HCEC 1CT (cell line): Measurements from ENCODE around the gene C22orf42.
"Not testable (repeated sequence)": the region's sequence is repeated elsewhere in the genome, so short reads cannot be mapped to it uniquely, and the experiment has no call there.

Experiments used
- DNase-seq: peaks from one replicate; pipeline ENCODE4 v3.0.0-alpha.2; 2017

The C22orf42 gene, protein sequence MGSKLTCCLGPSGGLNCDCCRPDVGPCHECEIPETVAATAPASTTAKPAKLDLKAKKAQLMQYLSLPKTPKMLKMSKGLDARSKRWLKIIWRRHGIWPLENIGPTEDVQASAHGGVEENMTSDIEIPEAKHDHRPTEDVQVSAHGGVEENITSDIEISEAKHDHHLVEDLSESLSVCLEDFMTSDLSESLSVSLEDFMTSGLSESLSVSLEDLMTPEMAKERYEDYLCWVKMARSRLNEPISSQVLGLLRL

DNA sequence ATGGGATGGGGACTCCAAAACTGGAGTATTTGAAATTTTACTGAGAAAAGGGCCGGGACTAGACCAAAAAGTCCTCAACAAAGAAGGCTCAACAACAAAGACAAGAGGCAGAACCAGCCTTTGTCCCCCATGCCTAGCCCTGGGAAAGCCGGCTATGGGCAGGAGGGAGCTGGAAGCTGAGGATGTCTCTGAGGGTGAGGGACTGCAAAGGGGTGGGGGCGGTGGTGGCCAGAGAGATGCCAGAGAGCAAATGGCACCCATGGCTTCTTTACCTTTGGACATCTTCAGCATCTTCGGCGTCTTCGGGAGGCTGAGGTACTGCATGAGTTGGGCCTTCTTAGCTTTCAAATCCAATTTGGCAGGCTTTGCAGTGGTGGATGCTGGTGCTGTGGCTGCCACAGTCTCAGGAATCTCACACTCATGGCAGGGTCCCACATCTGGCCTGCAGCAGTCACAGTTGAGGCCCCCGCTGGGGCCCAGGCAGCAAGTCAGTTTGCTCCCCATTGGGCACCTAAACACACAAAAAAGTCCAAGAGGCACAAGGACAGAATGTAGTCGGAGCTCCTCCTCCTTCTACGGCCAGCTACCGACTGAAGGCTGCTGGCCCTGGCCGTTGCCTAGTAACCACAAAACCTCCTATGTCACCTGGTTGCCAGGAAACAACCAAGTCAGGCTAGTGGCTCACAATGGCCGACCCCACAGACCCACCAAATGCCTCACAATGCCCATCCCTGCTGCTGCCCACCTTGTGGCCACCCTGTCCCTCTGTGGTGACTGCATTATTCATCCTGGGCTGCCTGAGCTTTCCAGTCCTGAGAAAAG lies at the start of gene C22orf42:
Gene C22orf42 (minus strand): TSS at position 592 of the 822 bp plus-strand sequence. CDS start 88 bp downstream, at position 504.
- DNase-seq: no peak

DNA sequence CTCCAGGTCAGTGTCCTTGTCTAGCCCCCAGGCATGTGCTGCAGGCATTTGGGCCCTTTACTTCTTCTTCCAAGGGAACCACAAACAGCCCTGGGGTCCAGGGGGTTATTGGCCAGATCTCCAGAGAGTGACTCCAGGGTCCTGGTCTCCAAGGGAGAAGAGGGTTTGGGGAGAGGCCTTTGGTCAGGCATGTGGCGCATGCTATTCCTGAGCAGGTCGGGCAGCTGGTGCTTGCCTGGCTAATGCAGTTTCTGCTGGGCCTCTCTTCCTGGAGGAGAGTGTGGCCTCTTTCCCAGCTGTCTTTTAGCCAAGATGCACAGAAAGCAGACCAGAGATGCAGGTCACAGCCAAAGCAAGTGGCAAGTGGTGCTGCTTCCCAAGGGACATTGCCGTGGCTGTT lies 49.6 kb upstream of the C22orf42 start:
- no peak for DNase-seq

DNA sequence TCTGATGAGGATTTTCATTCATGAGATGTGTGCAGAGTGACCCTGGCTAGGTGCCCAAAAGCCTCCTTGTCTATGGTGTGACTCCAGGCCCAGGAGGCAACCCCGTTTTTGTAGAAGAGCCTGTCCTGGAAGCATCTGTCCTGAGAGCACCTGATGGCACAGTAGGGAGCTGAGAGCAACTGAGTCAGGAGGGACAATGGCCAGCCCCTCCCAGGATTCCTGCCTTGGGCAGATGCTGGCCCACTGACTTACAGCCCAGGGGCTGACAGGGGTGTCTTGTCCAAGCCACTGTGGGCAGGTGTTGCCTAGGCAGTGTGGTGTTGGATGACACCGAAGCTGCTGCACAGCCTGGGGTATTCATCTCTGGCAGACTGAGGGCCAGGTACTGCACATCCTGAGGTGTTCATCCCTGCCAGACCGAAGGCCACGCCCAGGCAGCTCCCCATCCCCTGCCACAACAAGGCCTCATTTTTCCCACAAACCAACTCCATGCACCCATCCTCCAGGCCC lies 48.9 kb upstream of the C22orf42 start:
- no peak for DNase-seq

DNA sequence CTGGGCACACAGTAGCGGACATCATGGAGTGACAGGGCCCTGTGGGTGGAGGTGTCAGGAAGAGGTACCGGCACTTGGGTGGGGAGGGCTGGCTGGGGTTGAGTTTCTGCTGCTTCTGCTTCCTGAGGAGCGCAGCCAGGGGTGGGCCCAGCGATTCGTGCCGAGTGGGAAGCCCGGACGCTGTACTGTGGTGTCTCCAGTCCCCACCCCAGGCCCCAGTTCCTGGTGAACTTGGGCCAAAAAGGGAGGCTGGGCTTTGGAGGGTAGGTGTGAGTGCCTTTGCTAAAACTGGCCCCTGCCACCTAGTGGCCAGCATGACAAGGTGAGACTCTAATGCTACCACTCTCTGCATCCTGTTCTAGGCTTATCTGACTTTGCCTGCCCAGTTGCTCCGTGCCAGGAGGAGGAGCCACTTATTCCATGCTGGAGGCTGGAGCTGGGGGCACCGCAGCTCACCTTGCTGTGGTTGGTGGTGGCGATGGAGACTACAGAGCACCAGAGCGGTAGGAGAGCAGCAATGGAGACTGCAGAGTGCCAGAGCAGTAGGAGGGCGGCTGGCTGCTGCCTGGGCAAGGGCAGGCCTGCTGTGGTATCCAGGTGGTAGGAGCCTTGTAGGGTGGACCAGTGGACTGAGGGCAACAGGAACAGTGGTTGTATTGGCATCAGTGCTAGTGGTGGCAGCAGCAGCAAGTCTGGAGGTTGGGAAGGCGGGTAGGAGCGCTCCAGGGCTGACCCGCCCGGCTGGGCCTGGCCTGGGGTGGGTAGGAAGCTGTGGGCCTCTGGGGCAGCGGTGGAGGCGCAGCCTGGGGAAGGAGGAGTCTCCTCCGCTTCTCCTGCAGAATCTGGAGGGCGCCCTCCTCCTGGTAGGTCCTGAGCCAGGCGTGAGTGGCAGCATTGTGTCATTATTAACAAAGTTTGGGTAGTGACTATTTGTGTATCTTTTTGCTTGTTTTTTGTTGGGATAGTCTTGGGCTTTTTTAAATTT lies 48.0 kb upstream of the C22orf42 start:
- DNase-seq: peak; percentile 12

DNA sequence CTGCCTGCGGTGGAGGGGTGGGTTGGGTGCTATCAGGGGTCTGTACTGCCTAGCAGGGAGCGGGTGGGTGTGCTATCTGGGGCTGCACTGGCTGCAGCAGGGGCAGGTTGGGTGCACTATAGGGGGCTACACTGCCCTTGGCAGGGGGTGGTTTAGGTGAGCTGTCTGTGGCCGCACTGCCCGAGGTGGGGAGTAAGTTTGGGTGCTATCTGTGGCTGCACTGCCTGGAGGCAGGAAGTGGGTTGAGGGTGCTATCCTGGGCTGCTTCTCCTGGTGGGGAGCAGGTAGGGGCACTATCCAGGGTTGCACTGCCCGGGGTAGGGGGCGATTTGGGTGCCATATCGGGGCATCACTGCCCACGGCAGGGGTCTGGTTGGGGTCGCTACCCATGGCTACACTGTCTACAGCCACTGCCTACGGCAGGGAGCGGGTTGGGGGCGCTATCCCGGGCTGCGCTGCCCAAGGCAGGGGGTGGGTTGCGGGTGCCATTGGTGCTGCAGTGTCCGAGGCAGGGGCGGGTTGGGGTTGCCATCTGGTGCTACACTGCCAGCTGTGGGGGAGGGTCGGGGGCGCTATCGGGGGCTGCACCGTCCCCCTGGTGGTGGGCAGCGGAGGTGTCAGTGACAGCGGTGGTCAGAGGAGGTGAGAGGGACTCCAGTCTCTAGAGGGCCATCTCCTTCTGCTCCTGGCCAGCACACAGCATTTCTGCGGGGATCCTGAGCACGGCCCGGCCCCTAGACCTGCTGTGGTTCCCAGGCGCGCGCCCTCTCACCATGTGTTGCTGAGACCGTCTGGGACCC lies 47.1 kb upstream of the C22orf42 start:
- DNase-seq: no peak

DNA sequence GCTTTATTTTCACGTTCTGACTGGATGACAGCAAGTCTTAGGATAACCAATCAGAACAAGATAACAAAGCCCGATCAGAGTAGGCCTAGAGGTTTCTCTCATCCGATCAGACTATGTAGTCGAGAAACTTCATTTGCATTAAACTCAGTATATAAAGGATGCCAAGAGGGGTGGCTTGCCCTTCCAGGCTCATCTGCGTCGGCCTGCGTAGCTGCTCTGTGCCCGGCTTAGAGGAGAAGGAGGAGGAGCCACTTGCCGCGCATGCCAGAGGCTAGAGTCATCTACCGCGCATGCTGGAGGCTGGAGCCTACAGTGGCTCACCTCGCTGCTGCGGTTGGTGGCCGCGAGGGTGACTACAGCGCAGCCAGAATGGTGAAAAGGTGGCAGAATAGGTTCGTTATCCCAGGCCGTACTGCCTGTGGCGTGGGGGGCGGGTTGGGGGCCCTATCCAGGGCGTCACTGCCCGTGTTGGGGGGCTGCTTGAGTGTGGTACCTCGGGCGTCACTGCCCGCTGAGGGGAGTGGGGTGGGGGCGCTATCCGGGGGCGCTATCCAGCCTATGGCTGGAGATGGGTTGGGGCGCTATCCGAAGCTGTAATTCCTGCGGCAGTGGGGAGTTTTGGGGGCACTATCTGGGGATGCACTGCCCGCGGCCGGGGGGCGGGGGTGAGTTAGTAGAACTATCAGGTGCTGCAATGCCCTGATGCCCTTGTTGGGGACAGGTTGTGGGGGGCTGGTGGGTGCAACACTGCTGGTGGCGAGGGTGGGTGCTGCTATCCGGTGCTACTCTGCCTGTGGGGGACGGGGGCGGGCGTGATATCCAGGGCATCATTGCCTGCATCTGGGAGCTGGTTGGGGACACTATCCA lies 46.0 kb upstream of the C22orf42 start, which contains the start of gene RFPL2:
Gene RFPL2 (minus strand): TSS at position 218 of the 867 bp plus-strand sequence. CDS start 2,622 bp downstream, outside the sequence.
- DNase-seq: no peak

DNA sequence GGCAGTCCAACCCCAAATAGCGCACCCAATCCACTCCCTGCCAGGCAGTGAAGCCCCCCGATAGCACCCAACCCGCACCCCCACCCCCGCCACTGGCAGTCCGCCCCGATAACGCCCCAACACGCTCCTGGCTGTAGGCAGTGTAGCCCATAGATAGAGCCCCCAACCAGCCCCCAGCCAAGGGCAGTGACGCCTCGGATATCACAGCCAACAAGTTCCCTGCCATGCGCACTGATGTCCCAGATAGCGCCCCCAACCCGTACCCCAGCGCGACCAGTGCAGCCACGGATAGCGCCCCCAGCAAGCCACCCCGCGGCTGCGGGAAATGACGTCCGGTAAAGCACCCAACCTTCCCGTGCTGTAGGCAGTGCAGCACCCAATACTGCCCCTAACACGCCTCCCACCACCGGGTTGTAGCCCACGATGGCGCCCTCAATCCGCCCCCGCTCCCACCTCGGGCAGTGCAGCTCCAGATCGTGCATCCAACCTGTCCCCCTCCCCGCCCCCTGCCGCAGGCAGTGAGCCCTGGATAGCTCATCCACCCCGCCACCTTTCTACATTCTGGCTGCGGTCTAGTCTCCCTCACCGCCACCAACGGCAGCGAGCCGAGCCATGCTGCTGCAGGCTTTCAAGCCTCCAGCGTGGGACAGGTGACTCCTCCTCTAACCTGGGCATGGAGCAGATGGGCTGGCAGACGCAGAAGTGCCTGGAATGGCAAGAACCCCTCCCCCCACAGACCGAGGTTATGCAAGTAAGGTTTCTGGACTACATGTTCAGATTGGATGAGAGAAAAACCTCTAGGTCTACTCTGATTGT lies 45.1 kb upstream of the C22orf42 start:
- DNase-seq: no peak

DNA sequence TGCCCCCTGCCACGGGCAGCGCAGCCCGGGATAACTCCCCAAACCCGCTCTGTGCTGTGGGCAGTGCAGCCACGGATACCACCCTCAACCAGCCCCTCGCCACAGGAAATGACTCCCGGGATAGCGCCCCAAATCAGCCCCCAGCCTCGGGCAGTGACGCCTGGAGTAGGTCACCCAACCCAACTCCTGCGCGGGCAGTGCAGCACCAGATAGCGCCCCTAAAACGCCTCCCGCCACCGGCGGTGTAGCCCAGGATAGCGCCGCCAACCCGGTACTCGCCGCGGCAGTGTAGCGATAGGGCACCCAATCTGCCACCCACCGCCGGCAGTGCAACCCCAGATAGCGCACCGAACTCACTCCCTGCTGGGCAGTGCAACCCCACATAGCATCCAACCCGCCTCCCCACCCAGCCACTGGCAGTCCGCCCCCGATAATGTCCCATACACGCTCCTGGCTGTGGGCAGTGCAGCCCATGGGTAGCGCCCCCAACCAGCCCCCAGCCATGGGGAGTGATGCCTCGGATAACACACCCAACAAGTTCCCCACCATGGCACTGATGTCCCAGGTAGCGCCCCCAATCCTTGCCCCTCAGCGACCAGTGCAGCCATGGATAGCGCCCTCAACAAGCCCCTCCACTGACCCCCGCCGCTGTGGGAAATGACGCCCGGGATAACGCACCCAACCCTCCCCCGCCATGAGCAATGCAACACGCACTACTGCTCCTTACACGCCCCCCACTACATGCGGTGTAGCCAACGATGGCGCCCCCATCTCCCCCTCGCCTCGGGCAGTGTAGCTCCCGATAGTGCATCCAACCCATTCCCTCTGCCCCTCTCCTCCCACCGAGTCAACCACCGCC lies 44.3 kb upstream of the C22orf42 start:
- DNase-seq: no peak

DNA sequence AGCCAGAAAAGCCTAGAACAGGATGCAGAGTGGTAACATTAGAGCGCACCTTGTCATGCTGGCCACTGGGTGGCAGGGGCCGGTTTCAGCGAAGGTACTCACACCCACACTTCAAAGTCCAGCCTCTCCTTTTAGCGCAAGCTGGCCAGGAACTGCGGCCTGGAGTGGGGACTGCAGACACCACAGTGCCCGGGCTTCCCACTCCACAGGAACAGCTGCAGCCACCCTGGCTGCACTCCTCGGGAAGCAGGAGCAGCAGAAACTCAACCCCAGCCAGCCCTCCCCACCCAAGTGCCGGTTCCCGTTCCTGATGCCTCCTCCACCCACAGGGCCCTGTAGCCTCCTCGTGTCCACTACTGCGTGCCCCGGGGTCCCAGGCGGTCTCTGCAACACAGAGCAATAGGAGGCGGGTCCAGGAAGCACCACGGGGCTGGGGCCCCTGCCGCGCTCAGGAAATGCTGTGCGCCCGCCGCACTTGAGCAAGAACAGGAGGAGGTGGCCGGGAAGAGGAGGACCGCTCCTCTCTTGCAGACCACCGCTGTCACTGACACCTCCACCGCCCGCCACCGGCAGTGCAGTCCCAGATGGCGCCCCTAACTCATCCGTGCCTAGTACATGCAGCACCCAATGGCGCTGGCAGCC lies 43.6 kb upstream of the C22orf42 start:
- DNase-seq: peak; percentile 39

DNA sequence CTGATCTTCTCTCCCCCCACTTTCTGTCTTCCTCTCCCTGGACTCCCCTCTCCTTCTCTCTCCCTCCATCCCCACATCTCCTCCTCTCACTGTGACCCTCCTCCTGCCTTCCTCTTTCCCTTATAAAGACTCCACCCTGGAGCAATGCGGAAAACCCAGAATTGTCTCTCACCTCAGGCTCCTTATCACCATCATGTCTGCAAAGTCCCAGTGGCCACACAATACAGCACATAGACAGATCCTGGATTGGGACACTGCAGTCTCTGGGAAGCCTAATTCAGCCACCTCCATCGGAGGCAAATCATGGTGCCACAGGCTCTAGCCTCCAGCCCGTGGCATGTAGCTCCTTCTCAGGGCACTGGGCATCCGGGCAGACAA lies 43.0 kb upstream of the C22orf42 start:
- DNase-seq: no peak

DNA sequence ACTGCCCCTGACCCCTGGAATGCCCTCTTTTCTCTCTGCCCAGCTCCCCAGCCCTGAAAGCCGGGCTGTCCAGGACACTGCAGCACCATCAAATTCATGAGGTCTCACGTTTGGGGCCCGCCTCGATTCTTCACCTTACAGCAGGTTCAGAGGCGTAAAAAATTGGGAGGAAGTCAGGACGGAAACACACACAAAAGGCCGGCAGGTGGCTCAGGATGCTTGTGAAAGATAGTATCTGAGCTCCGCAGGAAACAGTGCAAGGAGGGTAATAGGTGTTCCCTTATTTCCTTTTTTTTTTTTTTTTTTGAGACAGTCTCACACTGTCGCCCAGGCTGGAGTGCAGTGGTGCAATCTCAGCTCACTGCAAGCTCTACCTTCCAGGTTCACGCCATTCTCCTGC lies 41.6 kb upstream of the C22orf42 start:
- no peak for DNase-seq

DNA sequence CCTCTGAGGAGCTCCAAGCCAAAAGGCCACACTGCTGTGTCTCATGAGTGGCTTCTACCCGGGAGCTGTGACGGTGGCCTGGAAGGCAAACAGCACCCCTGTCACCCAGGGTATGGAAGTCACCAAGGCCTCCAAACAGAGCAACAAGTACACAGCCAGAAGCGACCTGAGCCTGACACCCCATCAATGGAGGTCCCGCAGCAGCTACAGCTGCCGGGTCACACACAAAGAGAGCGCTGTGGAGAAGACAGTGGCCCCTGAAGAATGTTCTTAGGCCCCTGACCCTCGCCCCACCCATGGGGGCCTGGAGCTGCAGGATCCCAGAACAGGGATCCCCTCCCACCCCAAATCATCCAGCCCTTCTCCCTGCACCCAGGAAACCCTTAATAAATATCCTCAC lies 40.9 kb upstream of the C22orf42 start:
- DNase-seq: no peak

DNA sequence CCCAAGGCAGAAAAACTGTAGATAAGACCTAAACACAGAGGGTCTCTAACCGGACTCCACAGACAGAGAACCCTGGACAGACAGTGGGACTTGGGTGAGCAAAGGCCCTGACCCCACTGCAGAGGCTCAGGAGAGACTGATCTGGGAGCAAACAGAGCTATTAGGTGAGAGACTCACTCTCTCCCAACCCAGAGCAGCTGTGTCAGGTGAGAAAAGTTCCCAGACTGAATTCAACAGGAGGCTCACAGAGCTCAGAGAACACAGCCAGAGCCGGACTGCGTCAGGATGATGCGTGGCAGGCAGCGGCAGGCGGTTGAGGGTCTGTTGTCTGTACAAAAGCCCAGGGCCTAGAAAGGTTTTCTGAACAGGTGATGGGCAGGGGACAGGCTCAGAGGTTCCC lies 40.2 kb upstream of the C22orf42 start:
- DNase-seq: no peak

DNA sequence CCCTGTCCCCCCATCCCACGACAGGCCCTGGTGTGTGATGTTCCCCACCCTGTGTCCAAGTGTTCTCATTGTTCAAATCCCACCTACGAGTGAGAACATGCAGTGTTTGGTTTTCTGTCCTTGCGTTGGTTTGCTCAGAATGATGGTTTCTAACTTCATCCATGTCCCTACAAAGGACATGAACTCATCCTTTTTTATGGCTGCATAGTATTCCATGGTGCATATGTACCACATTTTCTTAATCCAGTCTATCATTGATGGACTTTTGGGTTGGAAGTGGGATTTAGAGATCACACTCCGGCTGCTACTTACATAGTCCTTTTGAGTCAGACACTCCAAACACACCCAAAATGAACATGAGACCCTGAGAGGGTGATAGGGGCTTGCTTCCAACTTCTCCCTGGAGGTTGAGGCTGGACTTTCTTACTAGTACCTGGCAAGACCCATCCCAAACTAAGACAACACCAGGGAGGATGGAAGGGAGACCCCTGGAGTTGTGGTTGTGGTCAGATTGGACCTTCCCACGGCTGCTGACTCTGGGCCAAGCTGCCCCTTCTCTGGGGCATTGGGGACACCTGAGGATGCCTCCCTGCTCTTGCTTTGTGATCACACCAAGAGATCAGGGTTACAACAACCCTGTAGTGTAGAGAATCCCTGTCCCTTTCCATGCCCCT lies 38.6 kb upstream of the C22orf42 start:
- DNase-seq: not testable (repeated sequence)

DNA sequence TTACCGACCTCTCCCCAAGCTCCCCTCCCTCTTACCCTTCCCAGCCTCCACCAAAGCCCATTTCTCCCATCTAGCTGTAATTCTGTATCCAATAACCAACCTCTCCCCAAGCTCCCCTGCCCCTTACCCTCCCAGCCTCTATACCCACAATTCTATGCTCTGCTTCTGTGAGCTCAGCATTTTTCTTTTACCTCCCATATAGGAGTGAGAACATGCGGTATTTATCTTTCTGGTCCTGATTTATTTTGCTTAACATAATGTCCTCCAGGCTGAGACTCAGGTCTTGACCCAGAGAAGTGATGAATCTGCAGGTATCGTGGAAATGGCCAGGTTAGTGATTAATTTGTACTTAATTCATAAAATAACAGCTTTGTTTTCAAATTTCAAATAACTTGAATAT lies 36.8 kb upstream of the C22orf42 start:
- not testable (repeated sequence) for DNase-seq

DNA sequence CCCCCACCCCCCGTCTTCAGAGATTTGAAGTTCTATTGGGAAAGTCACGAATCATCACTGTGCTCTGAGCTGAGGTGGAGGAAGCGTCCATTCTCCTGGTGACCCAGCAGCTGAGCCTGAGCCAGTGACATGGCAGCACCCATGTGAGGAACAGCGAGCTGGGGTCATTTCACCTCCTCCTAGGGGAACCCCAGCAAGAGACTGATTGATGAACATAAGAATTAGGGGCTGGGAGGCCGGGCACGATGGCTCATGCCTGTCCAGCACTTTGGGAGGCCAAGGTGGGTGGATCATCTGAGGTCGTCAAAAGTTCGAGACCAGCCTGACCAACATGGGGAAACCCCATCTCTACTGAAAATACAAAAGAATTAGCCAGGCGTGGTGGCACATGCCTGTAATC lies 34.2 kb upstream of the C22orf42 start:
- DNase-seq: not testable (repeated sequence)

DNA sequence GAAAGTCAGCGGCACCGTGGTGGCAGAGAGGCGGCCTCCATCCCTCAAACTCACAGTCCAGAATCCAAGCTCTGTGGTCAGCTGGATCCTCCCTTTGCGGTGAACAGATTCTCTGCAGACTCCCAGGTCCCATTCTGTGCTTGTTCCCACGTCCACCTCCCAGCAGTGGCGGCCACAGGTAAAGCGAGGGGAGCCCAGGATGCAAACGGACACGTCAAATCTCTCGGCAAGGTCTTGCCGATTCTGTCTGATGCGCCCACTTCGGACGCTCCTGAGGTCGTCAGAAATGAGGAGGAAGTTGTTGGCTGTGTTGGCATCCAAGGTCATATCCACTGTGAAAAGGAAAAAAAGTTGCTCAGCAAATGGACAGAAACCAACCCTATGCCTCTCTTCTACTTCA lies 31.9 kb upstream of the C22orf42 start:
- DNase-seq: not testable (repeated sequence)

DNA sequence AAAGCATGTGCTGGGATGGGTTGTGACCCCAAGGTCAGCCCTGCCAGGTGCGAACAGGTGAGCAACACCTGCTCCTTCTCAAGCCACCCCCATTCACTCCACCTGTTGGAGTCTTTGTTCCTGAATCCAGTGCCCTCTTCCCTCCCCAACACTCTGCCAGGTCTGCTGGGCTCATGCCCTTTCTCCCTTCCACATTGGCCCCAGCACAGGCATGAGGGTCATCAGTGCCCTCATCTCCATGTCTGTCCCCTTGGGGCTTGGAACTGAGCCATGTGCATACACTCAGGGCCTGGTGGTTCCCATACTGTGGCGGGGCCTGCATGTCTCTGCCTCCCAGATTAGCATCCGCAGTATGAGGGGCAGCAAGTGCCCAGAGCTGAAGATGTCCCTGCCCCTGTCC lies 26.7 kb upstream of the C22orf42 start:
- DNase-seq: no peak
